ENCODE measurements around the gene UBA5.

DNA sequence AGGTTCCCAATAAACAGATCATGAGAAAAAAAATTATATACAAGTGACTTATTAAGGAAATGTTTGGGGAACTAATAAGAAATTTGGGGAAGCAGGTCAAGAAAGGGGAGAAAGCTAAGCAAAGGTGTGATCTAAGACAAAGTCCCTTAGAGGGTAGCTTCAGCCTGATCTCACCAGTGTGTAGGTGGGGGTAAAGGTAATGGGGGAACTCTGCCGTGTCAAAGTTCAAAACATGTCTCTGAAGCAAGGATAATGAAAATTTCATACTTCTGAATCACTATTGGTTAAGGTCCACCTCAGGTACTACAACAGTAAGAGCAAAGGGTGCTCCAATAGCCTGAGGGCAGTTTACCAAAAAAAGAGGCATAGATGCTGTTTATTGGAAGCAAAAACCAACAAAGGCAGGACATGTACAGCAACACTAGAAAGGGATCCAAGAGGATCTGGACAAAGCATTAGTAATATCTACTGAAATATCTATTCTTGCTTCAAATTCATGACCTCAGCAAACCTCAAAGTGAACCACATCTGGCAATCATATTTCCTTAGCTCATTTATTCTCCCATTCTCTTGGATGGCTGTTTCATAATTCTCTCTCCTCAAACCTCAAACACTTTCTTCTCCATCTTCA, 7.4 kb upstream of the UBA5 start:
- TF ChIP-seq, protein P1, sequence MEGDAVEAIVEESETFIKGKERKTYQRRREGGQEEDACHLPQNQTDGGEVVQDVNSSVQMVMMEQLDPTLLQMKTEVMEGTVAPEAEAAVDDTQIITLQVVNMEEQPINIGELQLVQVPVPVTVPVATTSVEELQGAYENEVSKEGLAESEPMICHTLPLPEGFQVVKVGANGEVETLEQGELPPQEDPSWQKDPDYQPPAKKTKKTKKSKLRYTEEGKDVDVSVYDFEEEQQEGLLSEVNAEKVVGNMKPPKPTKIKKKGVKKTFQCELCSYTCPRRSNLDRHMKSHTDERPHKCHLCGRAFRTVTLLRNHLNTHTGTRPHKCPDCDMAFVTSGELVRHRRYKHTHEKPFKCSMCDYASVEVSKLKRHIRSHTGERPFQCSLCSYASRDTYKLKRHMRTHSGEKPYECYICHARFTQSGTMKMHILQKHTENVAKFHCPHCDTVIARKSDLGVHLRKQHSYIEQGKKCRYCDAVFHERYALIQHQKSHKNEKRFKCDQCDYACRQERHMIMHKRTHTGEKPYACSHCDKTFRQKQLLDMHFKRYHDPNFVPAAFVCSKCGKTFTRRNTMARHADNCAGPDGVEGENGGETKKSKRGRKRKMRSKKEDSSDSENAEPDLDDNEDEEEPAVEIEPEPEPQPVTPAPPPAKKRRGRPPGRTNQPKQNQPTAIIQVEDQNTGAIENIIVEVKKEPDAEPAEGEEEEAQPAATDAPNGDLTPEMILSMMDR (IDR thresholded peaks at IDR 0.05; ENCODE audit: low read depth, low read length), result no peak
- TF ChIP-seq POLR2A (IDR thresholded peaks at IDR 0.05; ENCODE audit: extremely low read depth, insufficient read length) (no peak), MYC (IDR thresholded peaks at IDR 0.05; ENCODE audit: low read depth, low read length) (no peak)
